AG04450 (cell line): Measurements from ENCODE around the gene LGR6. TPM values are rescaled to one million over a fixed set of nuclear protein-coding genes. Genes with fewer than 3 reads are reported as not detected.

Experiments
- CTCF ChIA-PET: fragments of 300-600, 350-600 bp; formaldehyde crosslinking; extraction: SDS; loops from one replicate; lab custom pipeline; 2022; ENCODE audit warnings: antibody characterized with exemption, inconsistent platforms; lab: Charles Lee
- POLR2A ChIA-PET: fragments of 350-600 bp; formaldehyde crosslinking; extraction: SDS; loops from one replicate; lab custom pipeline; 2021; ENCODE audit warnings: antibody characterized with exemption, inconsistent platforms; lab: Yijun Ruan, JAX
- DNase-seq: peaks from one replicate; pipeline ENCODE4 v3.0.0-alpha.2; 2011; ENCODE audit warnings: low read depth, low spot score
- H3K27ac ChIP-seq: one replicate; pipeline ENCODE4 v1.5.1; 2012; ENCODE audit warnings: low read depth, low read length, control low read depth
- H3K27me3 ChIP-seq: one replicate; pipeline ENCODE4 v1.6.0; 2012; ENCODE audit warnings: low read length; ENCODE audit not compliant: control insufficient read depth, insufficient read depth
- H3K4me3 ChIP-seq: 2 replicates; pipeline ENCODE4 v1.5.1; 2011; ENCODE audit warnings: mild to moderate bottlenecking, low read depth, low read length, control low read depth
- H3K9me3 ChIP-seq: 2 replicates; pipeline ENCODE4 v1.5.1; 2012; ENCODE audit warnings: low read length; ENCODE audit not compliant: control insufficient read depth, insufficient read depth
- polyA plus RNA-seq: library from polyadenylated mRNA; depleted of rRNA; stranded (reverse); fragments of >200 nt; gene quantifications from 2 replicates; pipeline ENCODE4 v1.2.3, GENCODE V29; 2011
- TF ChIP-seq, protein P1 (sequence below): IDR thresholded peaks from 2 replicates; pipeline ENCODE4 v1.5.1; 2011; ENCODE audit warnings: low read depth, low read length, control low read depth, inconsistent platforms

The LGR6 gene
- polyA plus RNA-seq, 1 experiment: not detected

DNA sequence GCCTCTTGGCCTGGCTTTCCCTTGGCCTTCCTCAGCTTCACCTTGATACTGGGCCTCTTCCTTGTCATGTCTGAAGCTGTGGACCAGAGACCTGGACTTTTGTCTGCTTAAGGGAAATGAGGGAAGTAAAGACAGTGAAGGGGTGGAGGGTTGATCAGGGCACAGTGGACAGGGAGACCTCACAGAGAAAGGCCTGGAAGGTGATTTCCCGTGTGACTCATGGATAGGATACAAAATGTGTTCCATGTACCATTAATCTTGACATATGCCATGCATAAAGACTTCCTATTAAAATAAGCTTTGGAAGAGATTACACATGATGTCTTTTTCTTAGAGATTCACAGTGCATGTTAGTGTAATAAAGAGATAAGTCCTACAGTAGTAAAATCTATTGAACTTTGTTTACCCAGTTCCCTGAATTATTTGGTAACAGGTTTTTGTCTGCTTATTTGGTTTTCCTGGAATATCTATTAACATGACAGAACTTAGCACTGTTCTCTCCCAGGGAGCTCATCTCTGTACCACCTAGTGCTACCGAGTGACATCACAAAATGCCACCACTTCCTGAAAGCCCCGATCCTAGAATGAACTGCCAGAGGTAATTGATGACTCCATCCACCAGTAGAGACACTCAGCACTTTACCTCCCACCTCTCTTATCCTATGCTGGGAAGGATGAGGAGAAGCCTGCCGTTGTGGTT lies 125.9 kb downstream of the LGR6 start:
- DNase-seq: no peak
- POLR2A ChIA-PET: no interaction called here
- TF ChIP-seq, protein P1, sequence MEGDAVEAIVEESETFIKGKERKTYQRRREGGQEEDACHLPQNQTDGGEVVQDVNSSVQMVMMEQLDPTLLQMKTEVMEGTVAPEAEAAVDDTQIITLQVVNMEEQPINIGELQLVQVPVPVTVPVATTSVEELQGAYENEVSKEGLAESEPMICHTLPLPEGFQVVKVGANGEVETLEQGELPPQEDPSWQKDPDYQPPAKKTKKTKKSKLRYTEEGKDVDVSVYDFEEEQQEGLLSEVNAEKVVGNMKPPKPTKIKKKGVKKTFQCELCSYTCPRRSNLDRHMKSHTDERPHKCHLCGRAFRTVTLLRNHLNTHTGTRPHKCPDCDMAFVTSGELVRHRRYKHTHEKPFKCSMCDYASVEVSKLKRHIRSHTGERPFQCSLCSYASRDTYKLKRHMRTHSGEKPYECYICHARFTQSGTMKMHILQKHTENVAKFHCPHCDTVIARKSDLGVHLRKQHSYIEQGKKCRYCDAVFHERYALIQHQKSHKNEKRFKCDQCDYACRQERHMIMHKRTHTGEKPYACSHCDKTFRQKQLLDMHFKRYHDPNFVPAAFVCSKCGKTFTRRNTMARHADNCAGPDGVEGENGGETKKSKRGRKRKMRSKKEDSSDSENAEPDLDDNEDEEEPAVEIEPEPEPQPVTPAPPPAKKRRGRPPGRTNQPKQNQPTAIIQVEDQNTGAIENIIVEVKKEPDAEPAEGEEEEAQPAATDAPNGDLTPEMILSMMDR: no peak
- H3K27me3 ChIP-seq: peaks cover 22% of the 10 kb centered on the region
- H3K27ac ChIP-seq: no peak overlapping the region
- no peak overlapping the region for H3K4me3 ChIP-seq
- no peaks in the 10 kb centered on the region for H3K9me3 ChIP-seq
- CTCF ChIA-PET: interaction anchor here (0.6 to 7.7 kb wide), 4 partner anchors 126 to 400 kb away, joined by 3 to 121 read pairs (median 3); no protein-coding TSS in a partner anchor

DNA sequence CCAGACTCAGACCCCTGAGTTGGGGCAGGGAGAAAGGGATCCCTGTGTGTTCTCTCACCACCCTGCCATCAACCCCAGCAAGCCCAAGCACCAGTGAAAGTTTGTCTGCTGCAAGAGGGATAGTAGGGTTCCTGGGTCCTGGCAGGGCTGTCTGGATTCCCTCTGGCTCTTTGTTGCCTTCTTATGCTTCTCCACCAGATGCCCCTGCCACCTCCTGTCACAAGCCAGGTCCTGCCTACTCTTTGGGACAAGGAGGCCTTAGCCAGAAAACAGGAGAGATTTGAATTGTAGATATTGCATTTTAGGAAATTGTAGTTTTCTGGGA lies 126.4 kb downstream of the LGR6 start:
- no peak overlapping the region for H3K27ac ChIP-seq
- POLR2A ChIA-PET: no interaction called here
- CTCF ChIA-PET: interaction anchor here (0.6 to 7.7 kb wide), 3 partner anchors 133 to 400 kb away, joined by 3 to 121 read pairs (median 3); no protein-coding TSS in a partner anchor
- TF ChIP-seq, protein P1: no peak
- no peaks in the 10 kb centered on the region for H3K9me3 ChIP-seq
- DNase-seq: no peak
- H3K4me3 ChIP-seq: no peak overlapping the region
- H3K27me3 ChIP-seq: peaks cover 18% of the 10 kb centered on the region

DNA sequence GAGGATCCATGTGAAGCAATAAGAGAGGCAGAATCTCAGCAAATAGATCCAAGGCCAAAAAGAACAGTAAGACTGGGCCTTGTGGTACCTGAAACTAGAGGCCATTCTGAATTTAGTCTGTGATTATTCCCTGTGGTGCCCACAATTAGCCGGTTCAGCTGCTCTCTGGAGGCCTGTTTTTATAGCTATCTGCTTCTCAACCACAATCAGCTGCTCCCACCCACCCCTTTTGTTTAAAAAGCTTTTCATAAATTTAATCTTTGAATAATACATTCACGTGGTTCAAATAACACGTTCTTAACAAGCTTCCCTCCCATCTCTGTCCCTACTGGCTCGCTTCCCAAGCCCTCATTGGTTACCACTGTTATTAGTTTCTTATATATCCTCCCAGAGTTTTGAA lies 130.1 kb downstream of the LGR6 start:
- H3K4me3 ChIP-seq: no peak overlapping the region
- ChIA-PET CTCF (interaction anchor here (0.9 to 1.6 kb wide), 6 partner anchors 8 to 139 kb away, joined by 4 to 7 read pairs (median 6); partner anchors contain the start of gene LGR6), POLR2A (no interaction called here)
- no peak overlapping the region for H3K27ac ChIP-seq
- H3K9me3 ChIP-seq: no peaks in the 10 kb centered on the region
- peaks cover 10% of the 10 kb centered on the region for H3K27me3 ChIP-seq
- no peak for DNase-seq
- TF ChIP-seq, protein P1: no peak

DNA sequence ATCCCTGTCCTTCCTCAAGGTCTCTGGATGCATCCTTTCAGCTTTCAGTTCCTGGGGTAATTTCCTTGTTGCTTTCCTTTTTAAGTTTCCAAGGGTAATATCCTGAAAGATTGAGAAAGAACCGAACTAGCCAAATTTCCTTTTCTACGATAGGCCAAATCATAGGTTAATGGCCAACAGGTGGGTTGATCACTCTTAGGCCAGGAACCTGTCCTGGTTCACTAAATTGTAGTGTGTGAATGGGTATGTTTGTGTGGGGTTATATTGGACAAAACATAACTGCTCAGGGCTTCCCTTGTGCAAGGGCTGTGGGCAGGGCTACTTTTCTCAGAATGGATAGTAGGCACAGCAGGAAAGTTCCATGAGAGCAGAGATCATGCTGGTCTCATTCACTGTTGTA lies 131.0 kb downstream of the LGR6 start:
- TF ChIP-seq, protein P1: no peak
- POLR2A ChIA-PET: interaction anchor here (0.7 kb wide), 1 partner anchor 37 kb away, joined by 7 read pairs; no protein-coding TSS in a partner anchor
- H3K9me3 ChIP-seq: no peaks in the 10 kb centered on the region
- no peak overlapping the region for H3K27ac ChIP-seq
- CTCF ChIA-PET: interaction anchor here (1.4 kb wide), 1 partner anchor 9 kb away, joined by 7 read pairs; no protein-coding TSS in a partner anchor
- DNase-seq: no peak
- no peak overlapping the region for H3K4me3 ChIP-seq
- H3K27me3 ChIP-seq: peaks cover 10% of the 10 kb centered on the region

DNA sequence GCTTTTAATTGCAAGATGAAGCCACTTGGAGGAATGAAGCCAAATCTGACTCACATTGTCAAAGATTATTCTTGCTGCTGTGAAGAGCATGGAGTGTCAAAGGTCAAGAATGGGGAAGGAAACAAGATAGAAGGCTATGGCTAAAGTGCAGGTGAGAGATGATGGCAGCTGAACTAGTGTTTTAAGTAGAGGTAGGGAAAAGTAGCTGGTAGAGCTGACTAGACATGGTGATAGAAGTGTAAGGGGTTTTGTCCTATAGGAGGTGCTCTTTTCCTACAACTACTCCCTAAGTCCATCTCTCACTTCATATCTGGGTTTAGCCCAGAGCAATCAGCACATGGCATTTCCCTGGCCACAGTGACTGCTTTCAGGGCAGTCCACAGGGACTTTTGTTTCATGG lies 136.3 kb downstream of the LGR6 start:
- Histone ChIP-seq H3K4me3 (no peak overlapping the region), H3K27ac (no peak overlapping the region), H3K9me3 (no peaks in the 10 kb centered on the region), H3K27me3 (no peaks in the 10 kb centered on the region)
- POLR2A ChIA-PET: no interaction called here
- TF ChIP-seq, protein P1: no peak
- DNase-seq: no peak
- CTCF ChIA-PET: interaction anchor here (1.6 to 2.1 kb wide), 3 partner anchors 14 to 145 kb away, joined by 3 to 12 read pairs (median 4); no protein-coding TSS in a partner anchor
